ENCODE results near the gene COIL.

Gene COIL

DNA sequence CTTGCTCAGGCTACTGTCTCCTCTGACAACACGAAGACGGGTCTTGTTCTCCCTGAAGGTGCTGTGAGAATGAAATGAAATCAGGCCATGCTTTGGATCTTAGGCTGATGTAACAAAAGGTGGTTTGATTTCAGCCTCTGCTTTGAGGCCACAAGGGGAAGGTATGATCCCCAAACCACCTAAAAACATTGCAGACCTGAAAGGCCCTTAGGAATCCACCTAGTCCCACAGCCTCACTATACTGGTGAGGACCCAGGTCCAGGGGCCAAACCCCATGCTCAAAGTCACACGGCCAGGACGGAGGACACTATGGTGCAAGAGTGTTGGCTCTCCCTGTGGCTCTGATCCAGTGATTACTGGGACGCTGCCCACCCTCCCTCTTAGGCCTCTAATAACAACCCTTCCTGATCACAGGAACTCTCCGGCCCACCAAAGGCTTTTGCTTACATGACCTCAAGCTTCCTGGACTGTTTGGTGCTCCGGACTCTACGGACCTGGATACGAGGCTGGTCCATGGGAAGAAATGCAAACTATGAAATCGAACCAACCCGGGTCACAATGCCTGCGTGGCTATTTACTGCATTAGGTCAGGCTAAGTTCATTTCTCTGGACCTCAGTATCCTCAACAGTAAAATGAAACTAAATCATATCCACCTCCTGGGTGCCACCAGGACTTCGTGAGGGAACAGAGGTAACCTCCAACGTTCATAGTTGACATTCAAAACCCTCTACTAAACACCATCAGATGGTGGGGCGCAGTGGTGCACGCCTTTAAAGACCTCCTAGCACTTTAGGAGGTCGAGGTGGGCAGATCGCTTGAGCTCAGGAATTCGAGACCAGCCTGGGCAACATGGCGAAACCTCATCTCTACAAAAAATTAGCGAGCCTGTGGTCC is 48.5 kb downstream of the COIL start:
- DNase-seq (ENCODE audit: extremely low read depth in 1 of 2, low read depth in 1 of 2) = no peak

DNA sequence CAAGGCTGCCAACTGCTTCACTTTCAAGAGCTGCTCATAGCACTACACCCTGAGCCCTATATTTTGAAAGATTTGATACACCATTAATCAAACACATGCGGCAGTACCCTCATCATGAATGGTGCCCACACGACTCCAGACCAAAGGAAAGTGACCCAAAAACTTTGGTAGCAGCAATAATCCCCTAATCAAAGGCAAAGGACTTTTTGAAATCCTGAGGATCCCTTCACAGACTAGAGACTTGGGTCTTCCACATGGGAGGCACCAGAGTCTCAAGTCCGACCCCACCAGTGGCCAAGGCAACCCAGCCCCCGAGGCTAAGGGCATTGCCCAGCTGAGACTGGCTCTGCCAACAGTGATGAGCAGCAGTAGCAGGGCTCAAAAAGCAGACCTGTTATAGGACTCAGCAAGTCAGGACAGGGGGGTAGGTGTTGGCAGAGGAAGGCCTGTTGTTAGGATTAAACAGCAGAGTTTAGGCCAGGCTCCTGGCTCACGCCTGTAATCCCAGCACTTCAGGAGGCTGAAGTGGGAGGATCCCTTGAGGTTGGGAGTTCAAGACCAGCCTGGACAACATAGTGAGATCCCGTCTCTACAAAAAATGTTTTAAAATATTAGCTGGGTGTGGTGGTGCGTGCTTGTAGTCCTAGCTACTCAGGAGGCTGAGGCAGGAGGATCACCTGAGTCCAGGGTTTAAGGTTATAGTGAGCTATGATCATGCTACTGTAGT is 50.2 kb downstream of the COIL start:
- DNase-seq (ENCODE audit: extremely low read depth in 1 of 2, low read depth in 1 of 2) = no peak

- DNase-seq (ENCODE audit: extremely low read depth in 1 of 2, low read depth in 1 of 2) = no peak
These were observed 50.9 kb downstream of the COIL start for GRCh38 chr17:56909742-56910508.

DNA sequence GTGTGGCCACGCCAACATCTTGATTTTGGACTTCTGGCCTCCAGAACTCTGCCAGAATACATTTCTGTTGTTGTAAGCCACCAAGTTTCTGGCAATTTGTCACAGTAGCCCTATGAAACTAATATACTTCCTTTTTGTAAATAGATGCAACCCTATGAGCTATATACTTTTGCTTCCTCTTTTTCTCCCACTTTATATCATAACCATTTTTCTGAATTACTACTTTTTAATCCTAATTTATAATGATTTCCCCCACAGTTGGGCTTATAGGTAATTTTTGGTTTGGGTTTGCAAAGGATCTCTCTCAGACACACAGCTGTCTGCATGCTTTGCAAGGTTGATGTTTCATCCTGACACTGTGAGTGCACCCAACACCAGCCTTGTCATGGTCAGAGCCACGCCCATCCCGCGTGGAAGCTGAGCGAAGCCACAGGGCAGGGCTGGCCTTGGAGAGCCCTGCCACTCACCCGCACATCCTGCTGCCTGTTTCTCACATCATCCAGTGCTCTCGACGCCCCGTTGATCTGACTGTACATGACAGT is 52.8 kb downstream of the COIL start:
- no peak for DNase-seq (ENCODE audit: extremely low read depth in 1 of 2, low read depth in 1 of 2)

GRCh38 chr17:56903560-56903959 is 57.3 kb downstream of the COIL start:
- DNase-seq (ENCODE audit: extremely low read depth in 1 of 2, low read depth in 1 of 2) = no peak

DNA sequence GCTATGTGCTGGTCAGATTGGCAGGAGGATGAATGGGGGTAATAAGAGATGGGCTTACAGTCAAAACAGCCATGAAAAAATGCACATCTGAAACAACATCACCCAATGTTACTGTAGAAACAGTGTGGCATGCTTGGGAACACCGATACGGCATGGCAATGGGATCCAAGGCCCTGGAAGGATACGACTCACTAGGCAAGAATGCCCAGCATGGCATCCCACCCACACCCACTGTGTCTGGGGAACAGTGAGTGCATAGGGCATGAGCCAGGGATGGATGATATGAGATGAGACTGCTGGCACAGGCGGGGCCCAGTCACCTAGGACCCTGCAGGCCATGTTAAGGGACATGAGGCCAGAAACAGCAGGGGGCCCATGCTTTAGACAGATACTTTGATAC is 58.5 kb downstream of the COIL start:
- DNase-seq (ENCODE audit: extremely low read depth in 1 of 2, low read depth in 1 of 2) = no peak

DNA sequence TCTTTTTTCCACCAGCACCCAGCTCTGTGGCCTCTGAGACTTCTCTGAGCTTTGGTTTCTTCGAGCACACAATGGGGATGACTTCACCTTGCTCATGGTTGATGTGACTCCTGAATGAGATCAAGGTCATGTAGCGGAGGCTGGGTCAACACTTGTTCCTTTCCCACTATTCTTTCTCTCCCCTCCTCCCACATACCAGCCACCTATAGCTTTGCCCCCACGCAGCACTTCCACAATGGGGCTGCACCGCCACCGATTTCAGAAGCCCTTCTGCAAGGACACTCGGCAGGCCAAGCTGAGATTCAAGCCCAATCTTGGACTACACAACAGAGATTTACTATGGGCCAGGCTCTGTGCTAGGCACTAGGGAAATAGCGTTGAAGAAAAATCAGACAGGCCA is 61.4 kb downstream of the COIL start:
- DNase-seq (ENCODE audit: extremely low read depth in 1 of 2, low read depth in 1 of 2) = no peak

- DNase-seq (ENCODE audit: extremely low read depth in 1 of 2, low read depth in 1 of 2) = no peak
These were observed 62.0 kb downstream of the COIL start for GRCh38 chr17:56898874-56899273.

GRCh38 chr17:56897646-56898424 is 63.0 kb downstream of the COIL start:
- no peak for DNase-seq (ENCODE audit: extremely low read depth in 1 of 2, low read depth in 1 of 2)

GRCh38 chr17:56896968-56897359 is 63.9 kb downstream of the COIL start:
- no peak for DNase-seq (ENCODE audit: extremely low read depth in 1 of 2, low read depth in 1 of 2)

- no peak for DNase-seq (ENCODE audit: extremely low read depth in 1 of 2, low read depth in 1 of 2)
These were observed 64.5 kb downstream of the COIL start for GRCh38 chr17:56896217-56896967.

- no peak for DNase-seq (ENCODE audit: extremely low read depth in 1 of 2, low read depth in 1 of 2)
These were observed 65.9 kb downstream of the COIL start for GRCh38 chr17:56894859-56895455.

- DNase-seq (ENCODE audit: extremely low read depth in 1 of 2, low read depth in 1 of 2) = no peak
These were observed 67.3 kb downstream of the COIL start for GRCh38 chr17:56893503-56893902.

DNA sequence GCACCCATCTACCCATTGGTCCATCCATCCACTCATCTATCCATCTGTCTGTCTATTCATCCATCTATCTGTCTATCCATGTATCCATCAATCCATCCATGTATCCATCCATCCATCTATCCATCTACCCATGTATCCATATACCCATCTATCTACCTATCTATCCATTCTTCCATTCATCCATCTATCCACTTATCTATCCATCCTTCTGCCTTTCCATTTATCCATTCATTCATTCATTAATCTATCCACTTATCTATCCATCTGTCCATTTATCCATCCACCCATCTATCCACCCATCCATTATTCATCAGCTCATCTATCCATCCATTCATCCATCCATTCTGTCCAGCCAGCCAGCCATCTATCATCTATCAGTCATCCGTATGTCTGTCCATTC is 68.5 kb downstream of the COIL start:
- DNase-seq (ENCODE audit: extremely low read depth in 1 of 2, low read depth in 1 of 2) = no peak

GRCh38 chr17:56891751-56892150 is 69.1 kb downstream of the COIL start:
- DNase-seq (ENCODE audit: extremely low read depth in 1 of 2, low read depth in 1 of 2) = peak in 1 of 2 donors; percentile 34

DNA sequence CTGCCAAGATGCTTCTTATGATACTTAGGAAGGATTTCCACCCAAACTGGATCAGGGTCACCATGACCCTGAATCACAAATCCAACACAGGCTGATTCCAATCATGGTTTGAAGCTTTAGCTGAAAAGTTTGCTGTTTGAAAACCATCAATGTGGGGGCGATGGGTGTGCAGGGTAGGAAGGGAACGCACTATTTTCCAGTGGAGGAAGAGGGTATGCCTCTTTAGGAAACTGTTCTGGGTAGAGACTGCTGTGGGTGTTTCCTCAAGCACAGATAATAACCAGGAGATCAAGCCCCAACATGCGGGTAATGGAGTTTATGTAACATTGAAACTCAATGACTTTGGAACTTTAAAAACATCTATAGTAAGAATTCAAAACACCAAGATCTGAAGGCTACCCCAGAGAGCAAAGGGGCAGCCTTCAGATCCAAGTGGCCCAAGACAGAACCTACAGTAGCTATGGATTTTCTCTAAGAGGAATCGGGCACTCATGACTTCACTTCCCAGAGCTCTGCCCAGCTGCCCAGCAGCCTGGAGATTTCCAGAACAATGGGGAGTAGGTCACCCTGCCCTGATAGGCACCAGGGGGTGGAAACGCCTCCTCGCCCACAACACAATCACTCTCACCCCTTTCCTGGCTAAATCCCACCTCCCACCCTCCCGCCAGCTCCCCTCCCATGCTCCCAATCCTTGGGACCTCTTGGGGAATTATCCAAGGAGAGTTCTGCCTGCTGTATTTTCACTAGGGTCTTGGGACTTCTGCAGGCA is 69.8 kb downstream of the COIL start:
- DNase-seq (ENCODE audit: extremely low read depth in 1 of 2, low read depth in 1 of 2) = no peak

GRCh38 chr17:56890390-56890789 is 70.5 kb downstream of the COIL start:
- DNase-seq (ENCODE audit: extremely low read depth in 1 of 2, low read depth in 1 of 2) = no peak
